Head of caudate nucleus (tissue), 42 donors: ENCODE data around the gene TRAF3IP1.
"Not testable (repeated sequence)": the region's sequence is repeated elsewhere in the genome, so short reads cannot be mapped to it uniquely, and the experiment has no call there.

Experiments used
- DNase-seq, 42 donors: peaks; one replicate each; pipeline versions ENCODE4 v3.0.0 to v3.0.0-alpha.2; 2020 to 2021; ENCODE audit warnings: mixed read lengths in 7 of 42
- intact Hi-C: fragments of 100-400 bp; cut with DNase I; formaldehyde crosslinking; loops from one replicate; pipeline ENCODE4 v1.15.0; 2022

TRAF3IP1 gene

GRCh38 chr2:238335591-238335990 lies 15.3 kb downstream of the TRAF3IP1 start:
- DNase-seq, intact Hi-C loops: not testable (repeated sequence)

GRCh38 chr2:238336151-238336550 lies 15.8 kb downstream of the TRAF3IP1 start:
- DNase-seq: peak in 4 of 42 donors; percentile 23 to 40 (median 32)
- intact Hi-C loops: no loop called here

- no peak for DNase-seq
- intact Hi-C loops: no loop called here
These were observed 16.6 kb downstream of the TRAF3IP1 start for GRCh38 chr2:238336793-238337444.

GRCh38 chr2:238337846-238338245 lies 17.5 kb downstream of the TRAF3IP1 start:
- no peak for DNase-seq
- intact Hi-C loops: no loop called here

GRCh38 chr2:238338710-238339394 lies 18.5 kb downstream of the TRAF3IP1 start:
- DNase-seq: peak in 25 of 42 donors; percentile 18 to 82 (median 42)
- intact Hi-C loops: no loop called here

- intact Hi-C loops: no loop called here
- DNase-seq: no peak
These were observed 19.1 kb downstream of the TRAF3IP1 start for GRCh38 chr2:238339395-238339780.

- intact Hi-C loops: no loop called here
- DNase-seq: peak in 2 of 42 donors; percentile 23 to 26
These were observed 19.5 kb downstream of the TRAF3IP1 start for GRCh38 chr2:238339814-238340213.

- intact Hi-C loops: no loop called here
- DNase-seq: peak in 2 of 42 donors; percentile 33 to 39
These were observed 21.2 kb downstream of the TRAF3IP1 start for GRCh38 chr2:238341536-238341935.

GRCh38 chr2:238344035-238344434 lies 23.7 kb downstream of the TRAF3IP1 start:
- DNase-seq: peak in 1 of 42 donors; percentile 21
- intact Hi-C loops: no loop called here

GRCh38 chr2:238344517-238344916 lies 24.2 kb downstream of the TRAF3IP1 start:
- intact Hi-C loops: no loop called here
- peak in 1 of 42 donors; percentile 21 for DNase-seq

- peak in 1 of 42 donors; percentile 29 for DNase-seq
- intact Hi-C loops: no loop called here
These were observed 25.1 kb downstream of the TRAF3IP1 start for GRCh38 chr2:238345297-238345968.

GRCh38 chr2:238346544-238346943 lies 26.2 kb downstream of the TRAF3IP1 start:
- intact Hi-C loops: no loop called here
- DNase-seq: peak in 1 of 42 donors; percentile 10

- intact Hi-C loops: loop anchor here (10.0 kb wide), 1 partner anchor 434 kb away; no protein-coding TSS in a partner anchor
These were observed 30.0 kb downstream of the TRAF3IP1 start for GRCh38 chr2:238350150-238350897.

GRCh38 chr2:238351315-238351714 lies 31.0 kb downstream of the TRAF3IP1 start:
- peak in 1 of 42 donors; percentile 30 for DNase-seq
- intact Hi-C loops: loop anchor here (10.0 kb wide), 1 partner anchor 433 kb away; no protein-coding TSS in a partner anchor

More at GRCh38 chr2:238350150-238350897, 30.0 kb downstream of the TRAF3IP1 start:
- peak in 19 of 42 donors; percentile 20 to 67 (median 44) for DNase-seq

GRCh38 chr2:238352361-238352760 lies 32.0 kb downstream of the TRAF3IP1 start:
- intact Hi-C loops: loop anchor here (10.0 kb wide), 1 partner anchor 432 kb away; no protein-coding TSS in a partner anchor

GRCh38 chr2:238358769-238359168 lies 38.5 kb downstream of the TRAF3IP1 start:
- intact Hi-C loops: loop anchor here (10.0 kb wide), 1 partner anchor 426 kb away; no protein-coding TSS in a partner anchor
- peak in 1 of 42 donors; percentile 30 for DNase-seq

More at GRCh38 chr2:238352361-238352760, 32.0 kb downstream of the TRAF3IP1 start:
- DNase-seq: peak in 1 of 42 donors; percentile 12

GRCh38 chr2:238359403-238359802 lies 39.1 kb downstream of the TRAF3IP1 start:
- DNase-seq: no peak
- intact Hi-C loops: loop anchor here (10.0 kb wide), 1 partner anchor 425 kb away; no protein-coding TSS in a partner anchor

- peak in 1 of 42 donors; percentile 17 for DNase-seq
- intact Hi-C loops: no loop called here
These were observed 41.6 kb downstream of the TRAF3IP1 start for GRCh38 chr2:238361877-238362276.

GRCh38 chr2:238362626-238363025 lies 42.3 kb downstream of the TRAF3IP1 start:
- DNase-seq: peak in 1 of 42 donors; percentile 35
- intact Hi-C loops: no loop called here
